Cardiac muscle cell (in vitro differentiated cells and primary cell): ENCODE measurements around the gene DAZAP2. TPM values are rescaled to one million over a fixed set of nuclear protein-coding genes. Genes with fewer than 3 reads are reported as not detected.

ENCODE experiments used
- DNase-seq, 2 donors: peaks; one replicate each; pipeline versions ENCODE4 v3.0.0 to v3.0.0-alpha.2; 2010 to 2017; ENCODE audit warnings: low read depth in 1 of 2, low spot score in 1 of 2
- H3K27ac ChIP-seq: fragments of 200-600 bp; sonication (generic); 2 replicates; pipeline ENCODE4 v1.5.1; 2016
- H3K27me3 ChIP-seq: fragments of 200-600 bp; sonication (generic); 2 replicates; pipeline ENCODE4 v1.6.0; 2016; ENCODE audit warnings: control low read depth
- H3K36me3 ChIP-seq: fragments of 200-600 bp; sonication (generic); 2 replicates; pipeline ENCODE4 v1.5.1; 2016; ENCODE audit warnings: control low read depth
- H3K4me1 ChIP-seq: fragments of 200-600 bp; sonication (generic); 2 replicates; pipeline ENCODE4 v1.8.1; 2017; ENCODE audit warnings: low read depth, mild to moderate bottlenecking, mixed run types
- H3K4me3 ChIP-seq: fragments of 200-600 bp; sonication (generic); 2 replicates; pipeline ENCODE4 v1.5.1; 2016; ENCODE audit warnings: mild to moderate bottlenecking
- H3K9me3 ChIP-seq: fragments of 200-600 bp; sonication (generic); 2 replicates; pipeline ENCODE4 v1.5.1; 2017; ENCODE audit warnings: low read depth, mild to moderate bottlenecking, control low read depth
- CTCF ChIP-seq: IDR thresholded peaks from 2 replicates; pipeline ENCODE4 v1.5.1; 2012; ENCODE audit warnings: low read depth, mild to moderate bottlenecking, low read length
- polyA plus RNA-seq: library from polyadenylated mRNA; unstranded; fragments of >200 nt; fragmentation: Nextera tagmentation; extraction: Ambion mirVana; gene quantifications from 2 replicates; pipeline ENCODE4 v1.2.1, GENCODE V29; 2016
- total RNA-seq: library from RNA; depleted of rRNA; stranded (reverse); fragments of >200 nt; gene quantifications from 2 replicates; pipeline ENCODE4 v1.2.3, GENCODE V29; 2016

Gene DAZAP2
- total and polyA plus RNA-seq, 2 experiments from 2014 or later: 105 to 147 TPM

- H3K4me3 ChIP-seq: no peak overlapping the region
- no peaks in the 10 kb centered on the region for H3K36me3 ChIP-seq
- DNase-seq: peak; percentile 20 to 58
- no peaks in the 10 kb centered on the region for H3K27me3 ChIP-seq
- no peaks in the 10 kb centered on the region for H3K4me1 ChIP-seq
- no peaks in the 10 kb centered on the region for H3K9me3 ChIP-seq
- TF ChIP-seq CTCF: peak; percentile 32
- no peak overlapping the region for H3K27ac ChIP-seq
These were observed 24.1 kb downstream of the DAZAP2 start for GRCh38 chr12:51262758-51263177.

GRCh38 chr12:51263341-51263740 is 24.7 kb downstream of the DAZAP2 start:
- no peaks in the 10 kb centered on the region for H3K9me3 ChIP-seq
- no peaks in the 10 kb centered on the region for H3K4me1 ChIP-seq
- no peak overlapping the region for H3K27ac ChIP-seq
- H3K36me3 ChIP-seq: no peaks in the 10 kb centered on the region
- H3K4me3 ChIP-seq: no peak overlapping the region
- no peak for TF ChIP-seq CTCF
- no peak for DNase-seq
- no peaks in the 10 kb centered on the region for H3K27me3 ChIP-seq

DNA sequence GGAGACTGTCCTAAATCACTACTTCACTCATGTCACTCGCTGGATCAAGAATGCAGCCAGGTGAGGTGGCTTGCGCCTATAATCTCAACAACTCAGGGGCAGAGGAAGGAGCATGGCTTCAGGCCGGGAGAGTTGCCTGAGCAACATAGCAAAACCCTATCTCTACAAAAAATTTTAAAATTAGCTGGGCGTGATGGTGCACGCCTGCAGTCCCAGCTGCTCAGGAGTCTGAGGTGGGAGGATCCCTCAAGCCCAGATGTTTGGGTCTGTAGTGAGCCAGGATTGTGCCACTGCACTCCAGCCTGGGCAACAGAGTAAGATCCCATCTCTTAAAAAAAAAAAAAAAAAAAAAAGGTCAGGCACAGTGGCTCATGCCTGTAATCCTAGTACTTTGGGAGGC is 25.7 kb downstream of the DAZAP2 start:
- no peaks in the 10 kb centered on the region for H3K27me3 ChIP-seq
- DNase-seq: no peak
- H3K4me3 ChIP-seq: no peak overlapping the region
- H3K27ac ChIP-seq: no peak overlapping the region
- TF ChIP-seq CTCF: no peak
- no peaks in the 10 kb centered on the region for H3K4me1 ChIP-seq
- no peaks in the 10 kb centered on the region for H3K9me3 ChIP-seq
- no peaks in the 10 kb centered on the region for H3K36me3 ChIP-seq

DNA sequence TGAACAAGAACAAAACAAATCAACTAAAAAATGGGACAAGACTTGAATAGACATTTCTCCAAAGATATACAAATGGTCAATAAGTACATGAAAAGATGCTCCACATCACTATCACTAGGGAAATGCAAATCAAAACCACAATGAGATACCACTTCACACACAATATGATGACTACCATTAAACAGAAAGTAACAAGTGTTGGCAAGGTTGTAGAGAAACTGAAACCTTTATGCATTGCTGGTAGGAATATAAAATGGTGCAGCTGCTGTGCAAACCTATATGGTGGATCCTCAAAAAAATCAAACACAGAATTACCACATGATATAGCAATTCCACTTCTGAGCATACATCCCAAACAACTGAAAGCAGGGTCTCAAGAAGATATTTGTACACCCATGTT is 26.4 kb downstream of the DAZAP2 start:
- Histone ChIP-seq H3K9me3 (no peaks in the 10 kb centered on the region), H3K27ac (no peak overlapping the region), H3K27me3 (no peaks in the 10 kb centered on the region), H3K36me3 (no peaks in the 10 kb centered on the region), H3K4me3 (no peak overlapping the region), H3K4me1 (no peaks in the 10 kb centered on the region)
- no peak for TF ChIP-seq CTCF
- no peak for DNase-seq

GRCh38 chr12:51269174-51270066 is 30.8 kb downstream of the DAZAP2 start:
- Histone ChIP-seq H3K27me3 (peaks cover 17% of the 10 kb centered on the region), H3K4me3 (peak overlapping the region; percentile 66), H3K9me3 (no peaks in the 10 kb centered on the region), H3K4me1 (no peaks in the 10 kb centered on the region), H3K36me3 (no peaks in the 10 kb centered on the region), H3K27ac (no peak overlapping the region)
- DNase-seq: peak; percentile 61 to 67
- TF ChIP-seq CTCF: peak; percentile 38
